Adipocyte (in vitro differentiated cells): Measurements from ENCODE around the gene MDM2.

Source experiments
- DNase-seq: peaks from one replicate; pipeline ENCODE4 v3.0.0-alpha.2; 2015; ENCODE audit warnings: low read depth
- H3K27me3 ChIP-seq: replicated peaks from 2 replicates; pipeline ENCODE4 v1.7.0; 2013; ENCODE audit warnings: mild to moderate bottlenecking, low read length, moderate library complexity; ENCODE audit not compliant: control insufficient read depth, insufficient read depth
- H3K36me3 ChIP-seq: 2 replicates; pipeline ENCODE4 v1.7.0; 2013; ENCODE audit warnings: low read length, mild to moderate bottlenecking, moderate library complexity; ENCODE audit not compliant: control insufficient read depth, insufficient read depth, severe bottlenecking
- H3K4me1 ChIP-seq: 2 replicates; pipeline ENCODE4 v1.7.0; 2013; ENCODE audit warnings: mild to moderate bottlenecking, low read length, moderate library complexity; ENCODE audit not compliant: control insufficient read depth, insufficient read depth
- H3K4me3 ChIP-seq: 2 replicates; pipeline ENCODE4 v1.7.0; 2013; ENCODE audit warnings: mild to moderate bottlenecking, low read length, moderate library complexity
- H3K9ac ChIP-seq: 2 replicates; pipeline ENCODE4 v1.7.0; 2013; ENCODE audit warnings: mild to moderate bottlenecking, low read length, moderate library complexity
- H3K9me3 ChIP-seq: 2 replicates; pipeline ENCODE4 v1.7.0; 2013; ENCODE audit warnings: mild to moderate bottlenecking, low read length, moderate library complexity; ENCODE audit not compliant: control insufficient read depth

Gene MDM2

GRCh38 chr12:68873316-68873715 lies 65.3 kb downstream of the MDM2 start:
- H3K36me3 ChIP-seq: peaks cover 78% of the 10 kb centered on the region
- H3K9ac ChIP-seq: no peak overlapping the region
- no peaks in the 10 kb centered on the region for H3K27me3 ChIP-seq
- no peak overlapping the region for H3K4me3 ChIP-seq
- H3K4me1 ChIP-seq: peaks cover 7% of the 10 kb centered on the region
- no peaks in the 10 kb centered on the region for H3K9me3 ChIP-seq
- no peak for DNase-seq

GRCh38 chr12:68876461-68876860 lies 68.5 kb downstream of the MDM2 start:
- Histone ChIP-seq H3K9me3 (no peaks in the 10 kb centered on the region), H3K27me3 (no peaks in the 10 kb centered on the region), H3K4me1 (peaks cover 7% of the 10 kb centered on the region), H3K9ac (no peak overlapping the region), H3K36me3 (peaks cover 76% of the 10 kb centered on the region), H3K4me3 (no peak overlapping the region)
- no peak for DNase-seq

- H3K36me3 ChIP-seq: peaks cover 74% of the 10 kb centered on the region
- no peak for DNase-seq
Observed at GRCh38 chr12:68877583-68877982, 69.6 kb downstream of the MDM2 start.

GRCh38 chr12:68878283-68878682 lies 70.3 kb downstream of the MDM2 start:
- H3K9ac ChIP-seq: no peak overlapping the region
- DNase-seq: no peak
- H3K36me3 ChIP-seq: peaks cover 74% of the 10 kb centered on the region
- peaks cover 7% of the 10 kb centered on the region for H3K4me1 ChIP-seq
- no peaks in the 10 kb centered on the region for H3K9me3 ChIP-seq
- no peak overlapping the region for H3K4me3 ChIP-seq
- no peaks in the 10 kb centered on the region for H3K27me3 ChIP-seq

More at GRCh38 chr12:68877583-68877982, 69.6 kb downstream of the MDM2 start:
- H3K9ac ChIP-seq: no peak overlapping the region
- H3K4me1 ChIP-seq: peaks cover 7% of the 10 kb centered on the region
- no peaks in the 10 kb centered on the region for H3K9me3 ChIP-seq
- no peak overlapping the region for H3K4me3 ChIP-seq
- no peaks in the 10 kb centered on the region for H3K27me3 ChIP-seq

DNA sequence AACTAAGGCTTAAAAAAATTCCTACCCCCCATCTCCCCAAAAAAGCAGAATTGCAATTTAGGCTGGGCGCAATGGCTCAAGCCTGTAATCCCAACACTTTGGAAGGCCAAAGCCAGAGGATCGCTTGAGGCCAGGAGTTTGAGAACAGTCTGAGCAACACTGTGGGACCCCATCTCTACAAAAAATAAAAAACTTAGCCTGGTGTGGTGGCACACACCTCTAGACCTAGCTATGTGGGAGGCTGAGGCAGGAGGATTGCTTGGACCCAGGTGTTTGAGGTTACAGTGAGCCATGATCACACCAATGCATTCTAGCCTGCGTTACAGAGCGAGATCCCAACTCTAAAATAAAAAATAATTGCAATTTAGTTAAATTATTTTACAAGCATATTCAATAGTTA lies 70.9 kb downstream of the MDM2 start:
- Histone ChIP-seq H3K9me3 (no peaks in the 10 kb centered on the region), H3K4me1 (peaks cover 7% of the 10 kb centered on the region), H3K36me3 (peaks cover 77% of the 10 kb centered on the region), H3K4me3 (no peak overlapping the region), H3K9ac (no peak overlapping the region), H3K27me3 (no peaks in the 10 kb centered on the region)
- DNase-seq: no peak

GRCh38 chr12:68880660-68881325 lies 72.8 kb downstream of the MDM2 start:
- no peaks in the 10 kb centered on the region for H3K27me3 ChIP-seq
- DNase-seq: no peak
- peaks cover 7% of the 10 kb centered on the region for H3K4me1 ChIP-seq
- no peaks in the 10 kb centered on the region for H3K9me3 ChIP-seq
- H3K36me3 ChIP-seq: peaks cover 91% of the 10 kb centered on the region
- no peak overlapping the region for H3K9ac ChIP-seq
- H3K4me3 ChIP-seq: no peak overlapping the region

DNA sequence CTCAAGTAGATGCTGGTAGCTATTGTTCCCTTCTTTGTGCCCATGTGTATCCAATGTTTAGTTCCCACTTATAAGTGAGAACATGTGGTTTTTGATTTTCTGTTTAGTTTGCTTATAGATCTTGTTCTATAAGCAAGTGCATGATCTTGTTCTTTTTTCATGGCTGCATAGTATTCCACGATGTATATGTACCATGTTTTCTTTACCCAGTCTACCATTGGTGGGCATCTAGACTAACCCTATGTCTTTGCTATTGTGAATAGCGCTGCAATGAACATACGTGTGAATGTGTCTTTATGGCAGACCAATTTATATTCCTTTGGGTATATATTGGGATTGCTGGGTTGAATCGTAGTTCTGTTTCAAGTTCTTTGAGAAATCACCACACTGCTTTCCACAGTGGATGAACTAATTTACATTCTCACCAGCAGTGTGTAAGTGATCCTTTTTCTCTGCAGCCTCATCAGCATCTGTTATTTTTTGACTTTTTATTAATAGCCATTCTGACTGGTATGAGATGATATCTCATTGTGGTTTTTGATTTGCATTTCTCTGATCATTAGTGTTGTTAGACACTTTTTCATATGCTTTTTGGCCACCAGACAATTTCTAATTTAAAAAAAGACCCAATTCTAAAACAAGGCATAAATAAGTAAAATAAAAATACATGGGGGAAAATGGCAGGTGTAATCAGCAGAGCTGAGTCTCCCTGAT lies 74.4 kb downstream of the MDM2 start:
- no peaks in the 10 kb centered on the region for H3K9me3 ChIP-seq
- no peaks in the 10 kb centered on the region for H3K27me3 ChIP-seq
- peaks cover 9% of the 10 kb centered on the region for H3K4me1 ChIP-seq
- H3K36me3 ChIP-seq: peaks cover 80% of the 10 kb centered on the region
- no peak overlapping the region for H3K4me3 ChIP-seq
- H3K9ac ChIP-seq: no peak overlapping the region
- no peak for DNase-seq

DNA sequence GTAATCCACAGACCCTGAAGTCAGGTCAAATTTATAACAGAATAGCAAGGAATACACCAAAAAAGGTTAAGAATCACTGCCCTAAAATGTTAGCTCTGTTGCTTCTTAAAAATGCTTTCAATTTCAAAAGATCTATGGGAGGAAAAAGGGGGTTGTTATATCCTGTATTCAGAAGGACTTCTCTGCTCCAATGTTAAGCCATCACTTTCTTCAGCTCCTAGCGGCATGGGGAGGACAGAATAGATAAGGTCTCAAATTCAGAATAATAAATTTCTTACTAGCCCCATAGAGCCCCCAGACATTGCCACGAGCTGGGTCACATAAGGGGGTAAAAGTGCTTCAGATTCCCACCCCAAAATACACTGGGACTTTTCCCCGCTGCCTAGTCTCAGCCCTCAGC lies 75.2 kb downstream of the MDM2 start:
- peaks cover 13% of the 10 kb centered on the region for H3K4me1 ChIP-seq
- H3K9me3 ChIP-seq: no peaks in the 10 kb centered on the region
- no peaks in the 10 kb centered on the region for H3K27me3 ChIP-seq
- H3K9ac ChIP-seq: no peak overlapping the region
- H3K36me3 ChIP-seq: peaks cover 79% of the 10 kb centered on the region
- no peak for DNase-seq
- H3K4me3 ChIP-seq: no peak overlapping the region

DNA sequence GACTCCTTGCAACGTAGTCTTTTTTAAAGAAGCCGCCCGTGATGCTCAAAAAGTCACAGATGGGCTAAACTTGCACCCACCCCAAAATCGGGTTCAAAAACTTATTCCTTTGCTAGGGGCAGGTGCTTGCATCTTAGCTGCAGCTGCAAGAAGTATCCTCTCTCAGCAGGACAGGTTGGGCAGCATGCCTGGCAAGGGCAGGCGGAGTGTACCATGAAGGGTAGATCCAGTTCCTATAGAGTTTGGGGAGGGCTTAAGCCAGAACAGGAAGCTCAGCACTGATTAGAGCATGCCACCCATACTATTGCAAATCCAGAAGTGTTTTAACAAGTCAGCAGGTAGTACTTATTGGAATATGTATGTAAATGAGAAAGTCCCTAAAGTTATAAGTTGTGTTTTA lies 76.3 kb downstream of the MDM2 start:
- peaks cover 13% of the 10 kb centered on the region for H3K4me1 ChIP-seq
- DNase-seq: no peak
- H3K4me3 ChIP-seq: no peak overlapping the region
- H3K27me3 ChIP-seq: no peaks in the 10 kb centered on the region
- peaks cover 69% of the 10 kb centered on the region for H3K36me3 ChIP-seq
- H3K9me3 ChIP-seq: no peaks in the 10 kb centered on the region
- no peak overlapping the region for H3K9ac ChIP-seq

- H3K4me1 ChIP-seq: peaks cover 14% of the 10 kb centered on the region
- H3K9me3 ChIP-seq: no peaks in the 10 kb centered on the region
- H3K36me3 ChIP-seq: peaks cover 61% of the 10 kb centered on the region
- DNase-seq: no peak
- no peak overlapping the region for H3K4me3 ChIP-seq
- H3K9ac ChIP-seq: no peak overlapping the region
- no peaks in the 10 kb centered on the region for H3K27me3 ChIP-seq
Observed at GRCh38 chr12:68885381-68885780, 77.4 kb downstream of the MDM2 start.

- H3K9me3 ChIP-seq: no peaks in the 10 kb centered on the region
- H3K36me3 ChIP-seq: peaks cover 59% of the 10 kb centered on the region
- H3K4me3 ChIP-seq: no peak overlapping the region
- no peak for DNase-seq
- H3K27me3 ChIP-seq: no peaks in the 10 kb centered on the region
- no peak overlapping the region for H3K9ac ChIP-seq
- H3K4me1 ChIP-seq: peaks cover 23% of the 10 kb centered on the region
Observed at GRCh38 chr12:68886636-68887572, 78.9 kb downstream of the MDM2 start.
